Astrocyte (in vitro differentiated cells and primary cell): ENCODE data around the gene SRGAP1. TPM values are rescaled to one million over a fixed set of nuclear protein-coding genes. Genes with fewer than 3 reads are reported as not detected.
A peak's percentile ranks its signal among the peaks of the same experiment; 100 is the strongest.

Experiments
- DNase-seq: peaks from one replicate; pipeline ENCODE4 v3.0.0-alpha.2; 2010; ENCODE audit warnings: low read depth
- FAIRE-seq: peaks from 2 replicates; lab custom pipeline; 2011; peaks lifted over from hg19 to GRCh38; lab: Jason Lieb, UNC
- H2AFZ ChIP-seq: 2 replicates; pipeline ENCODE4 v1.6.0; 2012; ENCODE audit warnings: low read depth, low read length, inconsistent platforms
- H3K27ac ChIP-seq: 2 replicates; pipeline ENCODE4 v1.5.1; 2011; ENCODE audit warnings: low read depth, low read length, inconsistent platforms
- H3K27me3 ChIP-seq: 2 replicates; pipeline ENCODE4 v1.6.0; 2011; ENCODE audit warnings: low read length, inconsistent platforms; ENCODE audit not compliant: insufficient read depth
- H3K36me3 ChIP-seq: 2 replicates; pipeline ENCODE4 v1.5.1; 2011; ENCODE audit warnings: low read length, inconsistent platforms; ENCODE audit not compliant: insufficient read depth
- H3K4me1 ChIP-seq: 2 replicates; pipeline ENCODE4 v1.5.1; 2011; ENCODE audit warnings: low read length, inconsistent platforms; ENCODE audit not compliant: insufficient read depth
- H3K4me2 ChIP-seq: 2 replicates; pipeline ENCODE4 v1.6.0; 2012; ENCODE audit warnings: low read length, inconsistent platforms
- H3K4me3 ChIP-seq: 2 replicates; pipeline ENCODE4 v1.5.1; 2011; ENCODE audit warnings: low read depth, mild to moderate bottlenecking, low read length, inconsistent platforms; ENCODE audit not compliant: insufficient read depth
- H3K79me2 ChIP-seq: 2 replicates; pipeline ENCODE4 v1.6.0; 2012; ENCODE audit warnings: mild to moderate bottlenecking, low read length, inconsistent platforms; ENCODE audit not compliant: insufficient read depth
- H3K9ac ChIP-seq: 2 replicates; pipeline ENCODE4 v1.6.0; 2012; ENCODE audit warnings: mild to moderate bottlenecking, low read length, inconsistent platforms
- H3K9me3 ChIP-seq: 2 replicates; pipeline ENCODE4 v1.5.1; 2012; ENCODE audit warnings: low read depth, mild to moderate bottlenecking, low read length, inconsistent platforms; ENCODE audit not compliant: insufficient read depth
- H4K20me1 ChIP-seq: 2 replicates; pipeline ENCODE4 v1.6.0; 2012; ENCODE audit warnings: low read length, inconsistent platforms; ENCODE audit not compliant: insufficient read depth
- H3K27ac Mint-ChIP-seq: one replicate; pipeline ENCODE4 v1.8.0; 2021; ENCODE audit warnings: mild to moderate bottlenecking, mixed read lengths; ENCODE audit not compliant: unreplicated experiment
- H3K27me3 Mint-ChIP-seq: one replicate; pipeline ENCODE4 v1.8.0; 2021; ENCODE audit warnings: low read depth, mixed read lengths; ENCODE audit not compliant: unreplicated experiment
- H3K36me3 Mint-ChIP-seq: one replicate; pipeline ENCODE4 v1.8.0; 2021; ENCODE audit warnings: low read depth, mixed read lengths; ENCODE audit not compliant: unreplicated experiment
- H3K4me1 Mint-ChIP-seq: one replicate; pipeline ENCODE4 v1.8.0; 2021; ENCODE audit warnings: low read depth, mixed read lengths; ENCODE audit not compliant: unreplicated experiment
- H3K4me3 Mint-ChIP-seq: one replicate; pipeline ENCODE4 v1.8.0; 2021; ENCODE audit warnings: mild to moderate bottlenecking, moderate library complexity, mixed read lengths; ENCODE audit not compliant: unreplicated experiment
- H3K9me3 Mint-ChIP-seq: one replicate; pipeline ENCODE4 v1.8.0; 2021; ENCODE audit warnings: mild to moderate bottlenecking, mixed read lengths; ENCODE audit not compliant: unreplicated experiment
- EZH2 ChIP-seq: IDR thresholded peaks from 2 replicates; pipeline ENCODE4 v1.6.1; 2012; ENCODE audit warnings: mild to moderate bottlenecking, low read length, inconsistent platforms; ENCODE audit not compliant: insufficient read depth
- total RNA-seq: library from RNA; stranded (reverse); gene quantifications from 2 replicates; pipeline ENCODE4 v1.2.1, GENCODE V29; 2021
- TF ChIP-seq, protein P1 (sequence below): IDR thresholded peaks from 2 replicates; pipeline ENCODE4 v1.5.1; 2011; ENCODE audit warnings: low read depth, mild to moderate bottlenecking, inconsistent platforms, low read length, moderate library complexity; ENCODE audit not compliant: insufficient read depth

SRGAP1 gene
- total RNA-seq, 1 donor from 2014 or later = 15.2 TPM

GRCh38 chr12:64172143-64172970, 327.9 kb downstream of the SRGAP1 start:
- H3K4me2 ChIP-seq = peak overlapping the region; percentile 69
- H3K27ac ChIP-seq = peak overlapping the region; percentile 44
- TF ChIP-seq EZH2 = no peak
- TF ChIP-seq, protein P1, sequence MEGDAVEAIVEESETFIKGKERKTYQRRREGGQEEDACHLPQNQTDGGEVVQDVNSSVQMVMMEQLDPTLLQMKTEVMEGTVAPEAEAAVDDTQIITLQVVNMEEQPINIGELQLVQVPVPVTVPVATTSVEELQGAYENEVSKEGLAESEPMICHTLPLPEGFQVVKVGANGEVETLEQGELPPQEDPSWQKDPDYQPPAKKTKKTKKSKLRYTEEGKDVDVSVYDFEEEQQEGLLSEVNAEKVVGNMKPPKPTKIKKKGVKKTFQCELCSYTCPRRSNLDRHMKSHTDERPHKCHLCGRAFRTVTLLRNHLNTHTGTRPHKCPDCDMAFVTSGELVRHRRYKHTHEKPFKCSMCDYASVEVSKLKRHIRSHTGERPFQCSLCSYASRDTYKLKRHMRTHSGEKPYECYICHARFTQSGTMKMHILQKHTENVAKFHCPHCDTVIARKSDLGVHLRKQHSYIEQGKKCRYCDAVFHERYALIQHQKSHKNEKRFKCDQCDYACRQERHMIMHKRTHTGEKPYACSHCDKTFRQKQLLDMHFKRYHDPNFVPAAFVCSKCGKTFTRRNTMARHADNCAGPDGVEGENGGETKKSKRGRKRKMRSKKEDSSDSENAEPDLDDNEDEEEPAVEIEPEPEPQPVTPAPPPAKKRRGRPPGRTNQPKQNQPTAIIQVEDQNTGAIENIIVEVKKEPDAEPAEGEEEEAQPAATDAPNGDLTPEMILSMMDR = no peak
- DNase-seq = no peak
- Mint-ChIP-seq H3K4me3 (no peak overlapping the region), H3K27me3 (no peaks in the 10 kb centered on the region), H3K27ac (peak overlapping the region; percentile 66), H3K9me3 (no peaks in the 10 kb centered on the region), H3K4me1 (peaks cover 22% of the 10 kb centered on the region), H3K36me3 (no peaks in the 10 kb centered on the region)
- no peaks in the 10 kb centered on the region for H3K79me2 ChIP-seq
- H3K9me3 ChIP-seq = no peaks in the 10 kb centered on the region
- no peaks in the 10 kb centered on the region for H4K20me1 ChIP-seq
- H3K27me3 ChIP-seq = no peaks in the 10 kb centered on the region
- H3K9ac ChIP-seq = no peak overlapping the region
- no peak for FAIRE-seq
- no peak overlapping the region for H2AFZ ChIP-seq
- peaks cover 28% of the 10 kb centered on the region for H3K4me1 ChIP-seq
- peak overlapping the region; percentile 3 for H3K4me3 ChIP-seq
- no peaks in the 10 kb centered on the region for H3K36me3 ChIP-seq

DNA sequence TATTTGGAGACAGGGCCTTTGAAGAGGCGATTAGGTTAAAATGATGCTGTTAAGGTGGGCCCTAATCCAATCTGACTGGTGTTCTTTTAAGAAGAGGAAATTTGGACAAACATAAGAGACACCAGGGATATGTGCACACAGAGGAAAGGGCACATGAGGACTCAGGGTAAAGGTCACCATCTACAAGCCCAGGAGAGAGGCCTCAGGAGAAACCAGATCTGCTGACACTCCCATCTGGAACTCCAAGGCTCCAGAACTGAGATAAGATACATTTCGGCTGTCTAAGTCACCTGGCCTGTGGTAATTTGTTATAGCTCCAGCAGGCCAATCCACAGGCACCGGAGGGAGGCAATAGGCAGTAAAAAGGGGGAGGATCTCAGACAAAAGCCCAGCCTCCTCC, 329.0 kb downstream of the SRGAP1 start:
- Mint-ChIP-seq H3K27me3 (no peaks in the 10 kb centered on the region), H3K4me3 (no peak overlapping the region)
- H3K4me3 ChIP-seq = no peak overlapping the region

More for the DNA sequence above, 329.0 kb downstream of the SRGAP1 start:
- no peak for DNase-seq
- no peak for FAIRE-seq
- no peaks in the 10 kb centered on the region for H3K79me2 ChIP-seq
- no peaks in the 10 kb centered on the region for H3K9me3 ChIP-seq
- H3K4me2 ChIP-seq = no peak overlapping the region
- H3K27me3 ChIP-seq = no peaks in the 10 kb centered on the region
- H3K4me1 ChIP-seq = peaks cover 36% of the 10 kb centered on the region
- no peaks in the 10 kb centered on the region for H3K36me3 ChIP-seq
- H4K20me1 ChIP-seq = no peaks in the 10 kb centered on the region
- no peaks in the 10 kb centered on the region for H3K9me3 Mint-ChIP-seq
- no peak overlapping the region for H2AFZ ChIP-seq
- no peak overlapping the region for H3K27ac Mint-ChIP-seq
- peaks cover 33% of the 10 kb centered on the region for H3K4me1 Mint-ChIP-seq
- no peaks in the 10 kb centered on the region for H3K36me3 Mint-ChIP-seq
- H3K9ac ChIP-seq = no peak overlapping the region
- TF ChIP-seq, protein P1 = no peak
- no peak for TF ChIP-seq EZH2
- no peak overlapping the region for H3K27ac ChIP-seq
